K562 (cell line): ENCODE data around the gene SPATA24.

Experiments
- FOSL1 ChIP-seq: fragments of 200-800 bp; sonication (Bioruptor generic); conservative IDR thresholded peaks from 2 replicates; pipeline ENCODE4 v1.6.1; 2016; ENCODE audit warnings: missing genetic modification characterization, missing compliant biosample characterization
- MYC ChIP-seq, 2 experiments: fragments of 250-450 bp in 1 of 2; sonication (Bioruptor Pico) in 1 of 2; IDR thresholded peaks; 2 replicates each; pipeline versions ENCODE4 v1.5.1 to v1.6.1; 2012 to 2021; ENCODE audit warnings: low read depth in 2 of 2, borderline replicate concordance in 1 of 2, improper control_type of control experiment in 1 of 2, low read length in 1 of 2, mild to moderate bottlenecking in 1 of 2, moderate library complexity in 1 of 2
- NFIC ChIP-seq: fragments of 450-650 bp; IDR thresholded peaks from 2 replicates; pipeline ENCODE4 v1.6.1; 2017; ENCODE audit warnings: mild to moderate bottlenecking, inconsistent platforms
- NRF1 ChIP-seq, 2 experiments: fragments of 450-650 bp; IDR thresholded peaks in 1 of 2; conservative IDR thresholded peaks in 1 of 2; 2 replicates each; pipeline ENCODE4 v1.6.1; 2014; ENCODE audit warnings: mild to moderate bottlenecking in 2 of 2
- RNF2 ChIP-seq: sonication (generic); IDR thresholded peaks from 2 replicates; pipeline ENCODE4 v1.6.1; 2016
- SMC3 ChIP-seq: conservative IDR thresholded peaks from 2 replicates; pipeline ENCODE4 v1.6.1; 2011; ENCODE audit warnings: low read depth, low read length, improper control_type of control experiment; ENCODE audit not compliant: insufficient read depth
- ZNF133 ChIP-seq: fragments of 250-450 bp; sonication (Bioruptor Pico); IDR thresholded peaks from 2 replicates; pipeline ENCODE4 v1.4.0; 2020; ENCODE audit warnings: mild to moderate bottlenecking

DNA sequence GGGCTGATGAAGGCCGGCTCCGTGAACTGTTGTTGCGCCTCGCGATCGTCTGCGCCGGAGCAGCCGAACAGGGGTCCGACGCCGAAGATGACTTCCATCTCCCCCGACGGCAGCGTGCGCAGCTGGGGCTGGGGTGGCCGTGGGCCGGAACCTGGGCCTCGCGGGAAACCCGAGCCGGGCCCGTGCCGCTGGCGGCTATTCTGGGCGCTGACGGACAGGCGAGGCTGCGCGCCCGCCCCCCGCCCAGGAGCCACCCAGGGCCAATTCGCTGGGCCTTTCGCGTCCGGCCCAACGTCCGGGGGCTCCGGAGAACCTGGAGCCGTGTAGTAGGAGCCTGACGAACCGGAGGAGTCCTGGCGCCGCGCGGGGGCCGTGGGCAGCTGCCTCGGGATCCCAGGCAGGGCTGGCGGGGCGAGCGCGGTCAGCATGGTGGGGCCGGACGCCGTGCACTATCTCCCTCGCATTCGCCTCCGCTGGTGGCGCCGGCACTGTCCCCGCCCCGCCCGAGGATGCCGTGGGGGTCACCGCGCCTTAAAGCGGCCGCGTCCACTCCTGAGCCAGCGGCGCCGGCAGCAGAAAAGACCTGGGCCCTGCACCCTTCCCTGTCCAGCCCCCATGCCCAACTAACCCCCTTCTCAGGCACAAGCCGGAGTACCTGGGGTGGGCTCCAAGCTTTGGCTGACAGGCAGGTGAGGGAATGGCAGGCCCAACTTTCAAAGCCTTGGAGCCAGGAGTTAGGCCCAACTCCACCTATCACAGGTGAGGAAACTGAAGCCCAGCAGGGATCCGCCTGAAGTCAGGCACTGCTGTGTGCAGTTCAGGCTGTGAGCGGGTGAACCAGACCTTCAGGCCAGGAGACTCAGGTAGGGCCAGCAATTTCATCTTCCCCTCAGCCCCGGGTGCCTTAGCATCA is 9.0 kb downstream of the SPATA24 start, which contains the start of gene PROB1:
- no peak for TF ChIP-seq SMC3
- TF ChIP-seq NFIC: no peak
- no peak for TF ChIP-seq NRF1 (conservative IDR thresholded peaks at IDR 0.05 in 1 of 2, IDR thresholded peaks at IDR 0.05 in 1 of 2)
- no peak for TF ChIP-seq ZNF133 (CRISPR knock-in tag)
- no peak for TF ChIP-seq FOSL1
- TF ChIP-seq RNF2: no peak
- TF ChIP-seq MYC (IDR thresholded peaks at IDR 0.05; ENCODE audit: low read depth, low read length): no peak
- no peak for TF ChIP-seq MYC (CRISPR knock-in tag; IDR thresholded peaks at IDR 0.05; ENCODE audit: borderline replicate concordance, low read depth)
